GM18511 (cell line): ENCODE data around the gene XCL1.
"Not testable (repeated sequence)": the region's sequence is repeated elsewhere in the genome, so short reads cannot be mapped to it uniquely, and the experiment has no call there.

Source experiments
- ATAC-seq: cut with Tn5 transposase; IDR thresholded peaks from one replicate; pipeline ENCODE4 v1.9.1; 2021; ENCODE audit warnings: mild to moderate bottlenecking, moderate library complexity; ENCODE audit not compliant: unreplicated experiment

XCL1 gene, protein sequence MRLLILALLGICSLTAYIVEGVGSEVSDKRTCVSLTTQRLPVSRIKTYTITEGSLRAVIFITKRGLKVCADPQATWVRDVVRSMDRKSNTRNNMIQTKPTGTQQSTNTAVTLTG

GRCh38 chr1:168576245-168576688 lies at the start of gene XCL1:
TSS of gene XCL1 (plus strand) at chr1:168576605. CDS start at chr1:168576638, 33 bp downstream.
- not testable (repeated sequence) for ATAC-seq

DNA sequence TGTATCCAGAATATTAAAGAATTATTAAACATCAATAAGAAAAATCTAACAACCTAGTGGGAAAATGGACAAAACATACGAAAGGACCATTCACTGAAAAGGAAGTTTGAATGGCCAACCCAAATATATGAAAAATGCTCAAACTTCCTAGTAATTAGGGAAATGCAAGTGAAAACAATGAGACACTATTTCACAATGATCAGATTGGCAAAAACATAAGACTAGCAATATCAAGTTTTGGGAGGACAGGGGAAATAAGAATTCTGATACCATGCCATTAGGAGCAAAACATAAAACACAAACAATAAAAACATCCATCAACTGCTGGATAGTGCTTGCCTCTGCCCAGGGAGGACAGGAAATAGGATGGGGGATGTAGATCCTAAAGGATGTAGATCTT lies 46.9 kb upstream of the XCL1 start:
- no peak for ATAC-seq

DNA sequence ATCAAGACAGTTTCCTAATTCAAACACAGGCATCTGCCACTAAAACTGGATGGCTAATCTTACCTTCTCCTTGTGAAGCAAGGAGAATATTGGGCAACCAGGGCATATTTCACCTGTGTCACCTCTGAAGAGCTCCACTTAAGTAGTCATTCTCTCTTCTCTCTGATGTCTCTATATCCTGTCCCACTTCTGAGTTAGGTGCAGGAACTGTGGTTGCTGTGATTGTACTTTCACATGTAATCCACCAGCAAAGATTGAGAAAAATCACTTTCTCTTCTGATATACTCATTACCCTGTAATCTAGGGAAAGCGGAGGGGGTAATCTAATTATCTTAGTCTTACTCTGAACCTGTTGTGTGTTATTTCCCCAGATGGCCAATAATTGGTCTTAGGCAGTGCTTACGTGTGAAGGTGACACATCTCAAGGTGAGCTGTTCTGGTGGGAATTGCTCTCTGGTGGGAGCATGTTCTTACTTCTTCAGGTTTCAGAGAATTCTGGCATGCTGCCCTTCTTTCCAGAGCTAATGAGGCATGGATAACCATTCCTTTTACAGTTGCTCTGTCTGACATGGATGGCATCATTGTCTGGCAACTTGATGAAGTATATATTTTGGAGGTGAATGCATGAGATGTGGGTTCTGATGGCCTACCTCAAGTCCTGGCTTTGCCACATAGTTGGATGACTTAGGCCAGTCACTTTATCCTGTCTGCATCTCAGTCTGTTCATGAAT lies 44.6 kb upstream of the XCL1 start:
- ATAC-seq = no peak

DNA sequence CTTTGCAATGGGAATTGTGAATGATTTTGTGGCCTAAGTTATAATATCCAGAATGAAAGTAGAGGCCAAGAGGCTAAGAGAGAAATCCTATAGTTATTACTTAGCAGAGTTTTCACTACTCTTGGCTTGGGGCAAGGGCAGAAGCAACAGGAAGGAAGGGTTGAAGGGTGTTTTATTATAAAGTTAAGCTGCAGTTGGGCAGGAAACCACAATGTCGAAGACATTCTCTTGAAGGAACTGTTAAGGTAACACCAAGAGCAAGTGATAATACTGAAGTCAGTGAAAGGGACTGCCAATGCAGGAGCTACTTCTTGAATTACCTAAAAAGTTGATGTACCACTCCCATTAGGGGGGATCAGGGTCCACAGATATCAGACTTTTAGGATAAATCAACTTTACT lies 40.9 kb upstream of the XCL1 start:
- peak; percentile 87 for ATAC-seq

DNA sequence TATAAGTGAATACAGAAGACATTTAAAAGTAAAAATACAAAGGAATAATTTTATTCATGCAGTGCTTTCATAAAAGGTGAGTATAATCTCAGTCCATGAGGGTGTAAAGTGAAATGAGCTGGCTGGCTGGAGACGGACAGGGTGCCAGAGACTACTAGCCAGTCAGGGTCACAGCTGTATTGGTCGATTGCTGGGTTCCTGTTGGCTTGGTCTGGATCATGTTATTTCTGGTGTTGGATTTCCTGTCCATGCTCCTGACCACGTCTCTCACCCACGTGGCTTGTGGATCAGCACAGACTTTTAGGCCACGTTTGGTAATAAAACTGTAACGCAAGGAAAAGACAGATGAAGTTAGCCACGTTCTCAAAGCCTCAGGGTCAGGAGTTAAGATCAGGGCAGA lies 35.6 kb upstream of the XCL1 start:
- ATAC-seq = not testable (repeated sequence)

- ATAC-seq = not testable (repeated sequence)
Observed at GRCh38 chr1:168542978-168543377, 33.4 kb upstream of the XCL1 start.

DNA sequence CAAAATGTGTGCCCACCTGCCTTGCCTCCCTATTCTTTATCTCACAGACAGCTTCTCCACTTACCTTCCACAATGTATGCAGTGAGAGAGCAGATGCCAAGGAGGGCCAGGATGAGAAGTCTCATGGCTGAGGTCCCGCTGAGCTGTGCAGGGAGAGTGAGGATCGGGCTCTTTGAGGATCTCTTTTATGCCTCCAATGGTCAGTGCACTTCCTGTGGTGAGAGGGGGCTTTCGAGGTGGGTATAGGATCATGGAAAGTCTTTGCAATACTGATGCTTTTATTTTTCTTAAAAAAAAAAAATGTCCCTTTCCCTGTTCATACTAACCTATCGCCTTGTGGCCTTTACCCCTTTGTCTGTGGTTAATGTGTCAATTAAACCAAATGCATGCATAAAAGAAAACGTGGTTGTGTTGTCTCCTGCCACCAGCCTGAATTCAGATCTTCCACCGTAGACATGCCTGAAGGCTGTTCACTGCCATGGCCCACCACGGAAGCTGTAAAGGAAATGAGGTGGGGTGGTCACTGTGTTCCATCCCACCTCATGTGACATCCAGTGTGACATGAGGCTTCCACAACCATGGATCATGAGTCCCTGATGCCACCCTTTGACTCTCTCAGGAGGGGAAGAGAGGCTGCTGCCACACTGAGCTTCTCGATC lies 32.4 kb upstream of the XCL1 start, which contains the start of gene XCL2:
Gene XCL2, minus strand, starts transcription at position 158 of the 659 bp plus-strand sequence. Its CDS starts 33 bp downstream, at position 125.
- ATAC-seq = not testable (repeated sequence)

- not testable (repeated sequence) for ATAC-seq
Observed at GRCh38 chr1:168545678-168546552, 30.5 kb upstream of the XCL1 start.

DNA sequence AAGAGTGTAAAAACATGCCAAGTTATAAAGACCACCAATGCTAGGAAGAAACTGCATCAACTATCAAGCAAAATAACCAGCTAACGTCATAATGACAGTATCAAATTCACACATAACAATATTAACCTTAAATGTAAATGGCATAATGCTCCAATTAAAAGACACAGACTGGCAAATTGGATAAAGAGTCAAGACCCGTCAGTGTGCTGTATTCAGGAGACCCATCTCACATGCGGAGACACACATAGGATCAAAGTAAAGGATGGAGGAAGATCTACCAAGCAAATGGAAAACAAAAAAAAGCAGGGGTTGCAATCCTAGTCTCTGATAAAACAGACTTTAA lies 29.9 kb upstream of the XCL1 start:
- ATAC-seq = not testable (repeated sequence)

DNA sequence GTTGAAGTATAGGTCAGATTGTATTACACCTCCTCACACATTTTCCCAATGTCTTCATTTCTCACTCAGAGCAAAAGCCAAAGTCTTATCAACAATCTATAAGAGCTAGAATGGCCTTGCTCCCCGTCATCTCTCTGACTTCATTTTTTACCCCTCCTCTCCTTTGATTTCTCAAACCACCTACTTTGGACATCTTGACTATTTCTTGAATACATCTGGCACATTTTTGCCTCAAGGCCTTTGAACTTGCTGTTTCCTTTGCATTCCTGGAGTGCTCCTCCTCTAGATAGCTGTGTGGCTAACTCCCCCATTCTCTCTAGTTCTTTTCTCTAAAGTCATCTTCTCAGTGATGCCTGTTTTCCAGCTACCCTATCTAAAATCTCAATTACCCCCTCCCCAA lies 25.4 kb upstream of the XCL1 start:
- ATAC-seq = no peak

GRCh38 chr1:168551688-168552087 lies 24.7 kb upstream of the XCL1 start:
- no peak for ATAC-seq

DNA sequence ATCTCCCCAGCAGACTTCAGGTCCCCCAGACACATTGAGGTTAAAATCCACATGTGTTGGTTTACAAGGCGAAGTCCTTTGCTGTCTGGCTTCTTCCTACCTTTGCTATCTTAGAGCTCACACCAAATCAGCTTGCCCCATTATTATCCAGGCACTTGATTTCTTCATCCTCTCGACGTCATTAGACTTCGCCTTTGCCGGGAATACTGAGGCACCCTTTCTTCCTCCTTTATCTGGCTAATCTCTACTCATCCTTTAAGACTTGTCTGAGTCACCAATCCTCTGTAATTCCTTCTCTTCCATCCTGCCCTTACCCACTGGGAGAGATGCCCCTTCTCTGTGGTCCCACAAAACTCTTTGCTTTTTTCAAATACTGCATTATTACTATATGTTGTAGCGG lies 23.4 kb upstream of the XCL1 start:
- ATAC-seq = no peak

GRCh38 chr1:168553680-168554553 lies 22.5 kb upstream of the XCL1 start:
- peak; percentile 53 for ATAC-seq

GRCh38 chr1:168554603-168555483 lies 21.6 kb upstream of the XCL1 start:
- ATAC-seq = no peak

DNA sequence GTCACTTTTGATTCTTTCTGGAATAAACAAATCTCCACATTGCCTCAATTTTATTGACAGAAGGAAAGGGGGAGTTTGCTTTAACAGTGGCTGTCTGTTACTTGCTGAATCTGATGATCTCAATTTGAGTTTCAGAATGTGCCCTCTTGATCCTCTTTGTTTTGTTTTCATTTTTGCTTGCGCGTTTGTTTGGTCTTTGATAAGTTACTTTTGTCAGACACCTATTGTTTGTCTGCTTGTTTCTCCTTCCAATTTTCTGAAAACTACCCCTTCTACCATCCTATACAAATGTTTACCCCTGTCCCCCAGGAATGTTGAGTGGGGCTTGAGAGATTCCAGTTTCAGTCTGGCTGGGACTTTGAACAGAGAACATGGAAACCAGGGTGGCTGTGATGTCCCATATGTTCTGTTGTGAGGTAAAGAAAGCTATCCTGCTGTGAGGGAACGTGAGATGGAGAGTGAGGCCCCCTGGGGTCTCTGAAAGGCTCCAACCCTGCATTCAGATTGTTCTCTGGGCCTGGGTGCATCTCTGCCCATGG lies 20.8 kb upstream of the XCL1 start:
- ATAC-seq = no peak

DNA sequence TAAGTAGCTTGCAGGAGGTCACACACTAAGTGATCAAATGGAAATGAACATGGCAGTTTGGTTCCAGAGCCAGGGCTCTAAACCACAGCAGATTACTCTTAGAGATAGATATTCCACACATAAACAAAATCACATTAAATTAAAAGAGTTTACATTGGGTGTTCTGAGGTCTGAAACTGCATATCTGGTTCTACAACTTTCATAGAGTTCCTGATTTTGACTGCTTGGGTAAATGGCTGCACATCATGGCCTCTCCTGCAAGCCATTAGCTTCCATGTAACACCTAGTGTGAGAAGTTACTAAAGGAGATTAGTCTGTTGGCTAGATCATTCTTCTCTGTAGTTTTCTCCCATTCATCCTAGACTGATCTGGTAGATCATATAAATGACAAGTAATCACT lies 19.8 kb upstream of the XCL1 start:
- no peak for ATAC-seq

GRCh38 chr1:168560370-168560769 lies 16.0 kb upstream of the XCL1 start:
- ATAC-seq = no peak

DNA sequence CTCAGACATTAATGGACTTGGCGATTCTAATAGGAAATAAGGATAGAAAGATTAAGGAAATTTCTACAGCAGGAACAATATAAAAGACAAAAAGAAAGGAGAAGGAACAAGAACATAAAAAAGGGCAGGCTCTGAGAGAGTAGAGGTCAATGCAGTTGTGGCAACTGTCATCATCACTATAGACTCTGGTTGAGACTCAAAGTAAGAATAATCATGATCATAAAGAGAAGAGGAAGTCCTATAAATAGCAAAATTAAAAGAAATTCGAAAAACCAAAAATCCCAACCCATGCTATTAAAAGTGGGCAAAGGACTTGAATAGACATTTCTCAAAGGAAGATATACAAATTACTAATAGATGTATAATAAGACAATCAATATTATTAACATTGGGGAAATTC lies 14.4 kb upstream of the XCL1 start:
- no peak for ATAC-seq

DNA sequence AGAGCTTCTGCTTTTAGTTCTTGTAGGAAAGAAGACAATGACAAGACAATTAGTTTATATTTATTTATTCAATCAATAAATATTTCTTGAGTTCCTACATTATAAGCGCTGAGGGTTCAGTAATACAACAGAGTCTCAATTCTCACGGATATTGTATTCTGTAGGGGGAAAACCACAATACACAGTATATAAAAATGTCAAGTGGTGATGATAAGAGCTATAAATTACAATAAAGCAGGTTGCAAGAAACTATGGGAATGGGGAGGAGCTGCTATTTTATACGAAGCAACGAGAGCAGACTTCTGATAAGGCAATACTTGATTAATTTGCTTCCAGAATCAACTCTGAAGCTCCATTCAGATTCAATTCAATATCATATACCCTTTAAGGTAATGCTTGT lies 10.6 kb upstream of the XCL1 start:
- no peak for ATAC-seq
